Activated CD4-positive, alpha-beta T cell treated with anti-CD3 and anti-CD28 coated beads, Interleukin-2, amount 50 U/mL, for 24 hours (primary cell): ENCODE measurements around the gene IRX6.

Experiments used
- DNase-seq, 2 donors: peaks; one replicate each; pipeline ENCODE4 v3.0.0-alpha.2; 2020; ENCODE audit warnings: low read depth in 1 of 2, low spot score in 1 of 2

The IRX6 gene

DNA sequence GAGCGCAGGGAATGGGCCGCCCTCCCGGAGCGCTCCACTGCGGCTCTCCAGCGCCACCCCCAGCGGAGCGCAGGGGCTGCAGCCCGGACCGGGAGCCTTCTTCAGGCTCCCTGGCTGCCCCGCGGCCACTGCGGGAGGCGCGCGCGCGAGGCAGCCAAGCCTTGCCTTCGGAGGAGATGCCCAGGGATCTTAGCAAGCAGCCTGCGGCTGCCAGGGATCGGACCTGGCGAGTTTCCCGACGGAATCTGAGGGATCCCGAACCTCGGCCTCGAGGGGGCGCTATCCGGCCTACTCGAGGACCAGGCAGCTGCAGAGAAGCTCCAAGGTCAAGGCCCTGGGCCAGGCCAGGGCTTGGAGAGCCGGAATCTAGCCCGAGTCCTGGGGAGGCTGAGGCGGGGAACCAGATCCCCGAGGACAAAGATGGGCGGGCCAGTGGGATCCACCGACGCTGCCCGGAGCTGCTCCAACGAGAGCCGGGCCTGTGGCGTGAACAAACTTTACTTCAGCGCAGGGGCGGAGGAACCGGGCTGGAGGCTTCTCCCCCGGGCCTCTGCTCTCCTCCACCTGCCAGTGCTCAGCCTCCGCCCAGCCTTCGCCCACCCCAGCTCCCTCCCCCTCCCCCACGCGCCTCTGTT is at the start of gene IRX6:
TSS of gene IRX6 (plus strand) at position 567 of the 635 bp plus-strand sequence. CDS start 889 bp downstream, outside the sequence.
- no peak for DNase-seq

DNA sequence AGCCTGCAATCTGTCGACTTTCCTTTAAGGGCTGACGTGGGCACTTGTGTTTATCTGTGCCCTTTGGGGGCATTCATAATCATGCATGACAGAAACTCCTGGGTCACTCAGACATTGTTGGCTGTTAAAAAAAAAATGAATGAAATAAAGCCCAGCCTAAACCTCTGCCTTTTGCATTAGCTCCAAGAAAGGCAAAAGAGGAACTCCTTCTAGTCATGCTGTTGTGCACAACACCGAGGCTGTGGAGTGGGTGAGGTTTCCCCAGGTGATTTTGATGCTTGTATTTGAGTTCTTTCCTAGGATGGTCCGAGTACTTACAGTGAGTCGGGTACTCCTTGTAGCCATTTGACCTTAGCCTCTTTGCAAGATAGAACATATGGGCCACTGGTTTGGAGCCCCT is 49.6 kb upstream of the IRX6 start:
- no peak for DNase-seq

DNA sequence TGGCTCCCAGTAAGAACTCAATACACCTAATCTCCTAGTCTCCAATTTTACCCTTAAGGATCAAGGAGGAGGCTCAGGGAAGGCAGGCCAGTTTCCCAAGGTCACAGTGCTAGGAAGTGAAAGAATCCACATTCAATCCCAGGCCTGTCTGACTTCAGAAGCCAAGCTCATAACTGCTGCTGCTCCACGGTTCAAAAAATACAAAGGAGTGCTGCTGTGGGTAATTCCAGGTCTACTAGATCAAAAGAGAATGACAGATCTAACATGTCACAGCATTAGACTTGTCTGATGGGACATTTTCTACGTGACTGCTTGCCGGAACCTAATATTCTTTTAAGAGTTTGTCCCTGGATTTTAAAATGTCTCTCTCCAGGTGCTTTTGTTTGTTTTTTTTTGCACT is 48.8 kb upstream of the IRX6 start:
- DNase-seq, result no peak

DNA sequence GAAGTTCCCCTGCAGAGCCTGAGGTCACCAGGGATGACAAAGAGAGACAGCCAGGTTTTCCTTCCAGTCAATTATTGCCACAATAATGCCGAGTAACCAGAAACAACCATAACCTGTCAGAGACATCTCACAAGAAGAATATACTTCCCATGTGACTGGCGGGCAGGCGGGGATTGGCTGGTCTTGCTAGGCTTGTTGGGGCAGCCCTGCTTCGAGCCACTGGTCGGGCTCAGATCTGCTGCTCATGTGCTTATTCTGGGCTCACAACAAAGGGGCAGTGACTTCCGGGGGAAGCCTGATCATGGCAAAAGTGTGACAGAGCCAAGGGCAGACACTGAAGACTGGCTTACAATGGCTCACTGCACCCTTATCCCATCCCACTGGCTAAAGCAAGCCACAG is 48.1 kb upstream of the IRX6 start:
- DNase-seq, result no peak

DNA sequence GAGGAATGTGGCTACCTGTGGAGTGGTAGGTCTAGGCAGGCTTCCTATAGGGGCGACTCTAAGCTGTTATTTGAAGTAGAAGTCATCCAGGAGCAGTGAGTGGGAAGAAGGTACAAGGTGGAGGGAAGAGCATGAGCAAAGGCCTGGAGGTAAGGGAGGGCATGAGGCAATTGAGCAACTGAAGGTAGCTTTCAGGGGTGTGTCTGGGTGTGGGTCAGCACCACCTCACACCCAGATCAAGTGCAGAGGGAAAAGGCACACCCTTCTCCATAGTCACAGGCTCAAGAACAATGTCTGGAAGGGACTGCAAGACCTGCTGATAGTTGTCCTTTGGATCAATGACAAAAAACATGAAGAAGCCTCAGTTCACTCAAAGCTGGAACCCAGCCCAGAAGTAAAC is 46.5 kb upstream of the IRX6 start:
- no peak for DNase-seq

DNA sequence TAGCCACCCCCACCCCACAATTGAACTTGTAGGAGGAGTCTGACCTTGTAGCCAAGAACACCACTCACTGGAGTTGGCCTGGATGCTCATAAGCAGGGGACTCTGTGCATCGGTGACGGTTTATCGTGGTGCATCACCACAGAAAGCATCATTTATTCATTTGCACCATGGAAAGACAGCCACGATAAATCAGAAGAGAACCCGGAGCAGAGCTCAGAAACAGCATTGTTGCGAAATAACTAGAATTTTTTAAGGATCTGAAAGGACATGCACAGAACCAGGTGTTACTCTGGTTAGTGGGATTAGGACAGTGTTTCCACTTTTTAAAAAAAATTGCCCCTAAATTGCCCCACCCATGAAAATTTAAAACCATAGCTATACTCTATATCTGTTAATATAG is 44.4 kb upstream of the IRX6 start:
- DNase-seq, result no peak

DNA sequence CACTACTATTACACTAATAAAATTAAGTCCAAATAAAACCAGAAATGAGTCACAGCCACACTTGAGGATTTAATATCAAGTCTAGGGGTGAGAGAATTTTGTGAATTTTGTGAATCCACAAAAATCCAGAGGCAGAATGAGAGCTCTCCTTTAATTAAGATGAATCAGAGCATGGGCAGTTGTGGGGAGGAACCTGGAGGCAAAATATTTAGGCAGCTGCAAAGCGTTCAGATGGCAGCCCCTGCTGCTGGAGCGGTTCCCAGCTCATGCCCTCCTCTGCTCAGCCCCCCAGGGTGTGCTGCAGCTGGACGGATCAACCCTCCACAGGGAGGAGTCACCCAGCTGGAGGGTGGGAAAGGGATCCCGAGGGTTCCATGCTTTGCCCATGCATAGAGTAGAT is 43.4 kb upstream of the IRX6 start:
- no peak for DNase-seq

DNA sequence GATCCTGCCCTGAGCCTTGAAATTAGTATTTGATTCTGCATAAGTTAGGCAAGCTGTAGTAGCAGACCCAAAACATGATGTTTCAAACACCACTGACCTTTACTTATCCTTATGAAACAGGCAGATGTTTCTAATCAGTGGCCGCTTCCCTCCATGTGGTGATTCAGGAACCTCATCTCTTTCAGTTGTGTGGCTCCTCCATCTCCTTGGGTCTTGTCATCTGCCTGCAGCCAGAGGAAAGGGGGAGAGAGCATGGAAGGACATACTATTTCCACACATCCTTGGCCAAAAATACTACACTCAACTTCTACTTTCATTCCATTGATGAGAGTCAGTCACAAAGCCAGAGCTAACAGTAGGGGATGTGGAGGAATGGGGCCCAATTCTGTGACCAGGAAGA is 41.6 kb upstream of the IRX6 start:
- no peak for DNase-seq

DNA sequence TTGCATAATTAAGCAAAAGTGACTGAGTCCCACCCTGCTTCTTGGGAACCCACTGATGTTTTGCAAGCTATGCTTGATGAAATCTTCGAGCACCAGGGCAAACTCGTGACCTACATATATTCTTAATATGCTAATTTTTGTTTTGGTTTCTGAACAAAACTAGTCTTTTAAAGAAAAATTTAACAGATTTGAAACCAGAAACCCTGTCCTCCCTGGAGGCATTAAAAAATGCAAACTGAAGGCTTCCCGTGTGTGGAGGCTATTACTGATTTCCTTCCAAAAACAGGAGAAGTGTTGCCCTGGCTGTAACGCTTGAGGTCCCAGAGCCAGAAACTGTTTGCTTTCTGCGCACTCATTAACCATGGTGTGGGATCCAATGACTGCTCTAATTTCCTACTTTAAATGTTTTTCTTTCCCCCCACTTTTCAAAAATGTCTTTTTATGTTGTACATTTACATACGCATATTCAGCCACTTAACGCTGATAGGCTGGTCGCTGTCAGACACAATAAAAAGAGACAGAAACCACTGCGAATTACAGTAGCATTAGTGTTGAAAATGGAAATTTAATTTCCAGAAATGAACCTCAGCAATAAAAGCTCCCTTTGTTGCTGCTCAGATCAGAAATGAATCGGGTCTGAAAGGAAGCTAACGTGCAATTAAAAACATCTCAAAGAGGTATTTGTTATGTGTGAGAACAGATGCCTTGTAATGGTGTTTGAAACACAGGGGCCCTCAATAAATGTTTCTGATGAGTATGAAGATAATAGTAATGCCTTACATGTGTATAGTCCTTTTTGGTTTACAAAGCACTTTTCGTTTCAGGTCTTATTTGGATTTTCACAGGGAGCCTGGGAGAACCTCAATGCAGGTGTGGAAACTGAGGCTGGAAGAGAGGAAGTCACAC is 39.9 kb upstream of the IRX6 start:
- DNase-seq, result no peak

DNA sequence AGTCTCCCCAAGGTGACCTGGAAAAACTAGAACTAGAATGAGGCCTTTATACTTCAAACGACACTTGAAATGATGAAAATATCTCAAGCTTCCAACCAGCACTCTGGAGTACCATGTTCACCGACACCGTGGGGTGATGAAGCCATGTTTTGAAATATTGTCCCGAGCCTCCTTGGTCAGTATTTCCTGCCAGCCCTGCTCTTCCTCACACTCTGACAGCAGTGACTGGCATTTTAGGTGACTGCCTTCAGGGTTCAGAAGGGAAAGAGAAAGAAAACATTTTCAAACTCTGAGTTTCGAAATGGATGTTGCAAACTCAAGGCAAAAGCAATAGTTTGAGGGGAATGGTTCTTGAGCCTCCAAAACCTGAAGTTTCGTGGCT is 39.3 kb upstream of the IRX6 start:
- DNase-seq, result no peak

DNA sequence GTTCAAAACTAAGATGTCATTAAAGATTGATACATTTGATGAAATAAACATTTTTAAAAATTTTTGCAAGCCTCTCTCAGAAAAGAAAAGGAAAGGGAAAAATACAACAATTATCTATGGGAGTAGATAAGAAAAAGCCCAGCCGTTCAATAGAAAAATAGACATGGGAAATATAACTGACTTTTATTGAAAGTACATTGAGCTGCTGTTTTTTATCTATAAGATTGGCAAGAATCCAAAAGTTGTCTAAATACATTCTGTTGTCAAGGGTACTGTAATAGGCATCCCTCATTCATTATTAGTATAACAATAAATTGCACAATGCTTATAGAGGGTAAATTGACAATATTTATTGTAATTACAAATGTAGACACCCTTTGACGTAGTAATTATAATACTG is 38.4 kb upstream of the IRX6 start:
- no peak for DNase-seq

DNA sequence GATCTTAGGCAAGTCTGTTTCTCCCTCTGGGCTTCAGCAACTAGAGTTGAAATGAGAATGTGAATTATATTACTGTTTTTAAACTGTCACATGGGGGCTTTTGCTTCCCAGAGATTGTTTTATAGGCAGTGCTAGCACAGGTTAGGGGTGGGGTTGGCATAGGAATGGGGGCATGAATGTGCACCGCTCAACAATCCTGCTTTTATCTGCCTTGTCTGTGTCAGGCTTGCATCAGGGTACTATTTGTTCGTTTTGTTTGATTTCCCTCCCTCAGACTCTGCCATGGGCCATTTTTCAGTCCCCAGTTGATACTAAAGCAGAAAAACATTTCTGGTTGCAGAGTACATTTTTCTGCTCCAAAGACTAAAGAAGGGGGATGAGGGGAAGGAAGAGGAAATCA is 34.6 kb upstream of the IRX6 start:
- DNase-seq, result no peak

DNA sequence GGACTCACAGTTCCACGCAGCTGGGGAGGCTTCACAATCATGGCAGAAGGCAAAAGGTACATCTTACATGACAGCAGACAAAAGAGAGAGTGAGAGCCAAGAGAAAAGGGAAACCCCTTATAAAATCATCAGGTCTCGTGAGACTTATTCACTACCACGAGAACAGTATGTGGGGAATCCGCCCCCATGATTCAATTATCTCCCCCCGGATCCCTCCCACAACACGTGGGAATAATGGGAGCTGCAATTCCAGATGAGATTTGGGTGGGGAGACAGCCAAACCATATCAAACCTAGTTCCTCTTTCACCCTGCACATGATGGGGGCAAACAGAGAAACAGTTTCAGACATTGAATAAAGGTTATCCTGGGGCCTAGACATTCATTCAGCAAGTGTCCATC is 32.2 kb upstream of the IRX6 start:
- no peak for DNase-seq

DNA sequence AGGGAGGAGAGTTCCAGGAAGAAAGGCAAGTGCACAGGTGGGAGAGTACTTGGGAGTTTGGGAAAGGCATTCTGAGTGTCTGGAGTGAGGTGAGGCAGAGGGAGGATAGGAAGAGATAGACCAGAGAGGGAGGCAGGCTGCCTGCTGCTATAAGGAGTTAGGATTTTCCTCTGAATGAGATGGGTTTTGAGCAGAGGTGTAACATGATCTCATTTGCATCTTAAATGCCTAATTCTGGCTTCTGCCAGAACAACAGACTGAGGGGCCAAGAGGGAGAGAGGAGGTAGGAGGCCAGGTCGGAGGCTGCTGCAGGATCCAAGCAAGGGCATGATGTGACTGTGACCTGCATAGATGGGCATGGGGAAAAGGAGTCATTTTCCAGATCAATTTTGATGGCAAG is 31.5 kb upstream of the IRX6 start:
- DNase-seq, result no peak

DNA sequence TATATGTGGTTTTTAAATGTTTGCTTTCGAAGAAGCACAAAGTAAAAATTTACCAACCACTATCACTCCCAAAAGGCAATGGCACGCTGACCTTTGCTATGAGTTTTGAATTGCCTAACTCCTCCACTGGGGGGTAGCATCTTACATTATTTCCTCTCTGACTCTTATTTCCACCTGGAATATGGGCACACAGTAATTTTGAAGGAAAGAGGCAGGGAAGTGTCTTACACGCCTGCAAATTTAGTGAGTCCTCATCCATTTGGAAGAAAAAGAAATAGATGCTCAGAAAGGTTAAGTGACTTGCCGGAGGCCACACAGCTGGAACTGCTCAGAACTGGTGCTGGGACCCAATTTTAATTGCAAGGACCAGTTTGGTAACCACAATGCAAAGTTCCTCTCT is 29.9 kb upstream of the IRX6 start:
- no peak for DNase-seq

DNA sequence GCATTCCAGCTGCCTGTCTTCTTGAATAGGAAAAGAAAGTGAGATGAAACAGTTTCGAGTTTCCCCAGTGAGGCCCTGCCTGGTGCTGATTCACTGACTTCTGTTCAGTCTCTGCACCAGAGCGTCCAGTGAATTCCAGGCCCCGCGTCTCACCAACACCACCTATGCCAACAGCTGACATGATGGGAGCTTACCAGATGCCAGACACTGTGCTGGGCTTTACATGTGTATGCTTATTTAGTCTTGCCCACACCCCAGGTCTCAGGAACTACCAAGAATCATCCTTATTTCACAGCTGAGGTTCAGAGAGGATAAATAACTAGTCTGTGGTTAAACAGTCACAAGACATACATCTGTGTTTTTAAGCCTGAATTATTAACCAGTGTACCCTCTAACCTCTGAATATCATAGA is 29.1 kb upstream of the IRX6 start:
- DNase-seq, result no peak

DNA sequence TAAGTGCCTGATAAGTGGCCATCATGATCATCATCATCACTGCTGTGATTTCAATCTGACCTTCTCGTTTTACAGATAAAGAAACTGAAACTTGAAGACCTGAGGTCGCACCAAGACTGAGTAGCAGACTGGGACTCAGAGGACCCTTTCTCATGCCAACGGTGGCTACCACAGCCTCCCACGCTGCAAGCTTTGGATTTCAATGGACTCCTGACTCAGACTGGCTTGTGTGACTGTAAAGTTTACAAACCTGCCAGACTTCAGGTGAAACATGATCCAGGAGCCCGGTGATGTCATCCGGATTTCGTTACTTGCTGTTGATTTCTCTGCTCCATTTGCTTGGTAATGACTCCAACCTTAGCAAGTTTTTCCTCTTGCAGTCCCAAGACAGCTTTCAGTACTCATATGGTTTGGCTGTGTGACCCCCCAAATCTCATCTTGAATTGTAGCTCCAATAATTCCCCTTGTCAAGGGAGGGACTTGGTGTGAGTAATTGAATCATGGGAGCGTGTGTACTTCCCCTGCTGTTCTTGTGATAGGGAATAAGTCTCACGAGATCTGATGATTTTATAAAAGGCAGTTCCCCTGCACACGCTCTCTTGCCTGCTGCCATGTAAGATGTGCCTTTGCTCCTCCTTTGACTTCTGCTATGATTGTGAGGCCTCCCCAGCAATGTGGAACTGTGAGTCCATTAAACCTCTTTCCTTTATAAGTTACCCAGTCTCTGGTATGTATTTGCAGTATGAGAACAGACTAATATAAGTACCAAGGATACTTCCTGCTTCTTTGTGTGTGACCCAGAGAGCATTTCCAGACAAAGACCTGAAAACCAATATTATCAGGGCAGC is 26.7 kb upstream of the IRX6 start:
- no peak for DNase-seq

DNA sequence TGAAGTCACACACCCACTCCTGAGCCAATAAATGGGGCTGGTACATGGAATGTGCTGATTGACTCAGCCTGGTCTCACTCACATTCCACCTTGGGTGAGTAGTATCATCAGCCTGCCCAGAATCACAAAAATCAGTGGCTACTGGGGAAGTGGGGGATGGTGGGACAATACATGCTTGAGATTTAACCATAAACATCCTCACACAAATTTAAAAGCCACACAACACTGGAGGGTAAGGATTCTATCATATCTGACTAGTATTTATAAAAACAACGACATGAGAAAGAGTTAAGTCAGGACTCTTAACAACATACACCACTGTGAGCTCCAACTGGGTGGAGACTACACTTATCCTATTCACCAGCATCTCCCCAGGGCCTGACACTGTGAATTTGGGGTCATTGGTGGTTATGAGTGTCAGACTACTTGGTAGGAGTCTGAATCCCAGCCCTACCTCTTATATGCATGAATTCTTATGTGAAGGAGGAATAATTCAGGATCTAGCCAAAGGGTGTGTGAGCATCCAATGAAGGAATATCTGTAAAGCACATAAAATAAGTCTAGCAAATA is 26.0 kb upstream of the IRX6 start:
- DNase-seq, result no peak

DNA sequence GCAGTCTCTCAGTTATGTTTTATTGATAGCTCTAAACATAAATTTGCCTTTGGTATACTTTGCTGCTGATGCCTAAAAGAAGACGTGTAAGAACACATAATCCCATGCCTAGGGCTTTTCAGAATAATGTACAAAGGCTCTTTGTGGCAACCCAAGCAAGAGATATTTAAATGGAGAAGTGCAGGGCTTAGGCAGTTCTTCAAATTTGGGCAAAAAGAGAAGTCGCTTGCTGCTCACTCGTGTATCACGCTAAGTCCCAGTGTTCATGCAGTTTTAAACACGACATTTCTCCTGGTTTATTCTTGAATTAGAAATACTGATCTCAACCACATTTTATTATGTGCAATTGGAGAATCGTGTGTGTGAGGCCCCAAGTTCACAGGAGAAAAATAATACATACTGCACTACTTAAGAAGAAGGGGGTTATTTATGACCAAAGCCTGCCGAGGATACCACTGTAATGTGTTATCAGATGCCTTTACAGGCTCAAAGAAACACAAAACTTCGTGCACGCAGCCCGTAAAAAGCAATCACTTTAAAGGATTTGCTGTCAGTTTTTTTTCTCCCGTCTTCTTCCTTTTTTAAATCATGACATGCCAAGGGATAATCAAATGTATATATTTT is 22.5 kb upstream of the IRX6 start:
- no peak for DNase-seq

DNA sequence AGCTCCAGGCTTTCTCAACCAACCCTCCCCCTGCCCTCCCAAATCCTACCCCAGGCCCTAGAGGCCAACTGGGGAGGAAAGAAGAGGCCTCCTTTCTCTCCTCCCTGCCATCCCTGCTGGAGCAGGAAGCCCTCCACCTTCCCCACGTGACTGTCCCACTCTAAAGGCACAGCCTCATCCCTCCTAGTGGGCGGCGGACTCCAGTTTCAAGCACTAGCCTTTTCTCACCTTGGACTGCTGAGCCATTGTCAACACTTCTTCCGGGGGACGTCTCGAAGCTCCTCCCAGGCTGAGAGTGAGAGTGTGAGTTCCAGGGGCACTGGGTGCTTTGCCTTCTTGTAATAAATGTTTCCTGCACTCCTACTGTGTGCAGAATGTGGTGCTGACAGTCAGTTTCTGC is 21.4 kb upstream of the IRX6 start:
- DNase-seq, result no peak

DNA sequence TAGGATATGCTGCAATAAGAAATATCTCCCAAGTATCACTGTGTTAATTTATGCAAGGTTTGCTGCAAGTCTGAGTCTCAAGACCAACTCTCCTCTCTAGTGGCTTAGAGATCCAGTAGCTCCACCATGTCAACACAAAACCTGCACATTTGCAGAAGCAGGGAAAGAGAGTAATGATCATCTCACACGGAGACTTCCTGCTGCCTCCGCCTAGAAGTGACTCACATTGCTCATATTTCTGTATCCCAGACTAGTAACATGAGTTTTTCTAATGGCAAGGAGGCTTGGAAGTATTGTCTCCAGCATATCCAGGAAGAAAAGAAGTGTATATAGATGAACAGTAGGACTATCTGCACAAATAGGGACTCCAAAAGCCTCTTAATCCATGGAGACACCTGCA is 15.0 kb upstream of the IRX6 start:
- DNase-seq, result no peak
